ENCODE results near the gene TRIM41. TPM values are rescaled to one million over a fixed set of nuclear protein-coding genes. Genes with fewer than 3 reads are reported as not detected.
A peak's percentile ranks its signal among the peaks of the same experiment; 100 is the strongest.

The TRIM41 gene
- total RNA-seq, 2 donors from 2014 or later = 12.5 to 15.2 TPM

DNA sequence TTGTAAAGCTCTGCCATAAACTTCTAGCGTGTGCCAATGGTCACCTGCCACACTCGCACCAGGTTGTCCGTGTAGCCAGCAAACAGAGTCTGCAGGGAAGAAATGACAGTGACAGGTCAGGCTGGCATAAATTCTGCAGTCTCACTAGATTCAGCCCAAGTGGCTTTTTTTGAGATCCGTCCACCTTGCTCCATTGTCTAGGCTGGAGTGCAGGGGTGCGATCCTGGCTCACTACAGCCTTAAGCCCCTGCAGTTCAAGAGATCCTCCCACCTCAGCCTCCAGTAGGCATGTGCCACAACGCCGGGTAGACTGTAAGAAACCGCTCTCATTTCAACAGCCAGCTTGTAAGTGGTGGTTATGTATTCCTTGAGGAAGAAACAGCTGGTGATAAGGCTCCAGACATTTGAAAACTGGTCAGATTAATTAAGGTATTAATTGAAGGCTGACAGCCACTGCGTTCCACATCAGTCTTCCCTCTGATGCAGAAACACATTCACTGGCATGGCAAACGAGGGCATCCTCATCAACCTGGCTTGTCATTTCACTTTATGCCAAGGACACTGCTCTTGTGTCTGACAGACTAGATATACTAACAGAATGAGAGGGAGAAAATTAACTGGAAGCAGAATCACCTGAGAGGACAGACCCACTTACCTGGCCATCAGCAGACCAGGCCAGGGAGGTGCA, 14.0 kb downstream of the TRIM41 start:
- Histone ChIP-seq H3K27me3 (no peaks in the 10 kb centered on the region), H3K36me3 (replicated peaks in 1 of 2; ENCODE audit: insufficient read depth in 1 of 2, low read depth in 2 of 2) (peaks cover 24 to 53% of the 10 kb centered on the region in 2 donors), H3K9me3 (no peaks in the 10 kb centered on the region), H3K27ac (no peak overlapping the region), H3K4me1 (peaks cover 30% of the 10 kb centered on the region), H3K4me3 (no peak overlapping the region)
- no peak for ATAC-seq
- 67 to 83% methylated on average over 10 of the region's 10 CpGs for WGBS, 2 donors
- intact Hi-C loops (cut with DNase I) = no loop called here
- TF ChIP-seq, protein P1, sequence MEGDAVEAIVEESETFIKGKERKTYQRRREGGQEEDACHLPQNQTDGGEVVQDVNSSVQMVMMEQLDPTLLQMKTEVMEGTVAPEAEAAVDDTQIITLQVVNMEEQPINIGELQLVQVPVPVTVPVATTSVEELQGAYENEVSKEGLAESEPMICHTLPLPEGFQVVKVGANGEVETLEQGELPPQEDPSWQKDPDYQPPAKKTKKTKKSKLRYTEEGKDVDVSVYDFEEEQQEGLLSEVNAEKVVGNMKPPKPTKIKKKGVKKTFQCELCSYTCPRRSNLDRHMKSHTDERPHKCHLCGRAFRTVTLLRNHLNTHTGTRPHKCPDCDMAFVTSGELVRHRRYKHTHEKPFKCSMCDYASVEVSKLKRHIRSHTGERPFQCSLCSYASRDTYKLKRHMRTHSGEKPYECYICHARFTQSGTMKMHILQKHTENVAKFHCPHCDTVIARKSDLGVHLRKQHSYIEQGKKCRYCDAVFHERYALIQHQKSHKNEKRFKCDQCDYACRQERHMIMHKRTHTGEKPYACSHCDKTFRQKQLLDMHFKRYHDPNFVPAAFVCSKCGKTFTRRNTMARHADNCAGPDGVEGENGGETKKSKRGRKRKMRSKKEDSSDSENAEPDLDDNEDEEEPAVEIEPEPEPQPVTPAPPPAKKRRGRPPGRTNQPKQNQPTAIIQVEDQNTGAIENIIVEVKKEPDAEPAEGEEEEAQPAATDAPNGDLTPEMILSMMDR (IDR thresholded peaks at IDR 0.05) = no peak
- no peak for TF ChIP-seq POLR2A (IDR thresholded peaks at IDR 0.05)
- DNase-seq = no peak

- WGBS, 2 donors = 86 to 94% methylated on average over 5 of the region's 5 CpGs
- no peak for ATAC-seq
Measured at GRCh38 chr5:181237729-181238385, 14.8 kb downstream of the TRIM41 start.

DNA sequence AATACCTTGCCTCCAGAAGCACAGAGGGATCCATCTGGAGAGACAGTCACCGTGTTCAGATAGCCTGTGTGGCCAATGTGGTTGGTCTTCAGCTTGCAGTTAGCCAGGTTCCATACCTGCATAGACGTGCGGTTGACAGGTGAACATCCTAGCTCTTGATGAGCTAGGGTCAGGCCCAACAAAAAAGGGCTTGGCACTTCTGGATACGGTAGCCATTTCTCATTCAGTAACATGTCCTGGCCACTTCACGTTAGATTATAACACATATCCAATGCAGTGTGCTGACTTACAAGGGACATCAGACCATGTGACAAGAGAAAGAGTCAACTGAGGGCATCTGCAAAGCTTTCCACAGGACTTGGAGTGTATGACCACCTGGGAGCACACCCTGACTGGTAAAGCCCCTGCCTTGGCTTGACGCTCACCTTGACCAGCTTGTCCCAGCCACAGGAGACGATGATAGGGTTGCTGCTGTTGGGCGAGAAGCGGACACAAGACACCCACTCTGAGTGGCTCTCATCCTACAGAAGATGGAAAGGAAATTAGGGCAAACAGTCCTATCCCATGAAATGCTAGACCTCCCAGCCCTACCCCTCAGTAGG, 16.1 kb downstream of the TRIM41 start:
- intact Hi-C loops (cut with DNase I) = no loop called here
- WGBS, 2 donors = 90 to 100% methylated on average over 9 of the region's 9 CpGs
- Histone ChIP-seq H3K27me3 (no peaks in the 10 kb centered on the region), H3K4me3 (no peak overlapping the region), H3K36me3 (replicated peaks in 1 of 2; ENCODE audit: insufficient read depth in 1 of 2, low read depth in 2 of 2) (peaks cover 24 to 53% of the 10 kb centered on the region in 2 donors), H3K9me3 (no peaks in the 10 kb centered on the region), H3K4me1 (peaks cover 36% of the 10 kb centered on the region), H3K27ac (no peak overlapping the region)
- DNase-seq (no peak), ATAC-seq (no peak)
- no peak for TF ChIP-seq POLR2A (IDR thresholded peaks at IDR 0.05)
- TF ChIP-seq, protein P1 (IDR thresholded peaks at IDR 0.05) = no peak

More at GRCh38 chr5:181237729-181238385, 14.8 kb downstream of the TRIM41 start:
- peaks cover 24 to 53% of the 10 kb centered on the region in 2 donors for H3K36me3 ChIP-seq (replicated peaks in 1 of 2; ENCODE audit: insufficient read depth in 1 of 2, low read depth in 2 of 2)
- H3K4me1 ChIP-seq = peaks cover 36% of the 10 kb centered on the region
- no peak for DNase-seq
- no peaks in the 10 kb centered on the region for H3K9me3 ChIP-seq
- TF ChIP-seq POLR2A (IDR thresholded peaks at IDR 0.05) = no peak
- TF ChIP-seq, protein P1 (IDR thresholded peaks at IDR 0.05) = no peak
- H3K27me3 ChIP-seq = no peaks in the 10 kb centered on the region
- H3K27ac ChIP-seq = no peak overlapping the region
- intact Hi-C loops (cut with DNase I) = no loop called here
- H3K4me3 ChIP-seq = no peak overlapping the region

DNA sequence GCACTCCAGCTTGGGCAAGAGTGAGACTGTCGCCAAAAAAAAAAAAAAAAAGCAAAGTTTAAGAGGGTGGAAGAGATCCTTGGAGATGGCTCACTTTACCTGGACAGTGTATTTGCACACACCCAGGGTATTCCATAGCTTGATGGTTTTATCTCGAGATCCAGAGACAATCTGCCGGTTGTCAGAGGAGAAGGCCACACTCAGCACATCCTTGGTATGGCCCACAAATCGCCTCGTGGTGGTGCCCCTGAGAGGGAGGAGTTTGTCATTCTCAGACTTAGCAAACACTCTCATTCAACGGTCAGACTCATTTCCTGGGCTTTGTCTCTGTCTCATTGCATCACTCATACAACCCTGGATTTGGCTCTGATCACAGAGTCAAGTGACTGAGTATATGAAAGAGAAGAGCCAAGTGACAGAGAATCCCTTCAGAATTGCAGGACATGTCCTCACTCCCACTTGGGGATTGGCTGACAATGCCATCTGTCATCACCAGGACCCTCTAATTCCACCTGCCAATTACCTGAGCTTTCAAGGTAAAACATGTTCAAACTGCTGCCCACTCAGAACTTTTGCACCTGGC, 18.4 kb downstream of the TRIM41 start:
- H3K4me1 ChIP-seq = peaks cover 55% of the 10 kb centered on the region
- TF ChIP-seq, protein P1 (IDR thresholded peaks at IDR 0.05) = no peak
- no peak for TF ChIP-seq POLR2A (IDR thresholded peaks at IDR 0.05)
- no peaks in the 10 kb centered on the region for H3K27me3 ChIP-seq
- H3K27ac ChIP-seq = peak overlapping the region in 3 of 4 donors; percentile 14 to 95 (median 90)
- DNase-seq (no peak), ATAC-seq (no peak)
- no peaks in the 10 kb centered on the region for H3K9me3 ChIP-seq
- 29 to 40% methylated on average over 6 of the region's 6 CpGs for WGBS, 2 donors
- intact Hi-C loops (cut with DNase I) = no loop called here
- no peak overlapping the region for H3K4me3 ChIP-seq
- H3K36me3 ChIP-seq (replicated peaks in 1 of 2; ENCODE audit: insufficient read depth in 1 of 2, low read depth in 2 of 2) = peaks cover 24 to 43% of the 10 kb centered on the region in 2 donors

Data from body of pancreas (tissue), 4 donors.